HepG2 (cell line): ENCODE measurements around the gene TTLL10. TPM values are rescaled to one million over a fixed set of nuclear protein-coding genes. Genes with fewer than 3 reads are reported as not detected.

Experiments used
- ATF2 ChIP-seq: sonication (generic); formaldehyde crosslinking; IDR thresholded peaks from 2 replicates; pipeline ENCODE4 v1.4.0; 2020; ENCODE audit warnings: missing genetic modification reagents
- ATF5 ChIP-seq: sonication (generic); formaldehyde crosslinking; IDR thresholded peaks from 2 replicates; pipeline ENCODE4 v1.4.0; 2020; ENCODE audit warnings: mild to moderate bottlenecking, low read depth, missing genetic modification reagents
- BCL3 ChIP-seq: sonication (generic); formaldehyde crosslinking; IDR thresholded peaks from 2 replicates; pipeline ENCODE4 v1.5.1; 2020; ENCODE audit warnings: mild to moderate bottlenecking, missing genetic modification reagents, moderate library complexity
- FOXA3 ChIP-seq: IDR thresholded peaks from 2 replicates; pipeline ENCODE4 v1.6.1; 2016; ENCODE audit warnings: missing genetic modification reagents, missing compliant biosample characterization
- GATA4 ChIP-seq: sonication (generic); IDR thresholded peaks from 2 replicates; pipeline ENCODE4 v1.6.1; 2016; ENCODE audit warnings: antibody characterized with exemption, low read depth, borderline replicate concordance
- GATAD1 ChIP-seq: IDR thresholded peaks from 2 replicates; pipeline ENCODE4 v1.6.1; 2016; ENCODE audit warnings: missing genetic modification reagents, missing compliant biosample characterization
- GRHL1 ChIP-seq: sonication (generic); formaldehyde crosslinking; conservative IDR thresholded peaks from 2 replicates; pipeline ENCODE4 v1.8.0; 2022; ENCODE audit warnings: missing genetic modification reagents
- HNRNPUL1 ChIP-seq: fragments of 200-400 bp; formaldehyde crosslinking; IDR thresholded peaks from 2 replicates; pipeline ENCODE4 v1.6.1; 2017; ENCODE audit warnings: low read depth, mild to moderate bottlenecking, low read length, moderate library complexity
- IKZF1 ChIP-seq: fragments of 450-650 bp; IDR thresholded peaks from 2 replicates; pipeline ENCODE4 v1.7.1; 2016
- MAX ChIP-seq: IDR thresholded peaks from 2 replicates; pipeline ENCODE4 v1.6.1; 2012; ENCODE audit warnings: inconsistent platforms
- MED1 ChIP-seq: sonication (generic); formaldehyde crosslinking; IDR thresholded peaks from 2 replicates; pipeline ENCODE4 v1.4.0; 2020; ENCODE audit warnings: missing genetic modification reagents
- NFIB ChIP-seq: sonication (generic); formaldehyde crosslinking; IDR thresholded peaks from 2 replicates; pipeline ENCODE4 v1.9.0; 2021; ENCODE audit warnings: missing genetic modification reagents, mild to moderate bottlenecking, borderline replicate concordance
- RORA ChIP-seq: sonication (generic); formaldehyde crosslinking; IDR thresholded peaks from 2 replicates; pipeline ENCODE4 v1.5.0; 2020; ENCODE audit warnings: mild to moderate bottlenecking, missing genetic modification reagents, moderate library complexity
- SAP130 ChIP-seq: IDR thresholded peaks from 2 replicates; pipeline ENCODE4 v1.6.1; 2016; ENCODE audit warnings: low read depth
- ZBTB2 ChIP-seq: sonication (generic); formaldehyde crosslinking; IDR thresholded peaks from 2 replicates; pipeline ENCODE4 v1.8.0; 2022; ENCODE audit warnings: low read depth, missing genetic modification reagents
- ZBTB38 ChIP-seq: sonication (generic); formaldehyde crosslinking; IDR thresholded peaks from 2 replicates; pipeline ENCODE4 v1.5.1; 2020; ENCODE audit warnings: mild to moderate bottlenecking, missing genetic modification reagents
- ZFP91 ChIP-seq: sonication (generic); formaldehyde crosslinking; IDR thresholded peaks from 2 replicates; pipeline ENCODE4 v1.9.0; 2022; ENCODE audit warnings: missing genetic modification reagents, mild to moderate bottlenecking, borderline replicate concordance
- ZNF124 ChIP-seq: sonication (generic); formaldehyde crosslinking; IDR thresholded peaks from 2 replicates; pipeline ENCODE4 v1.4.0; 2020; ENCODE audit warnings: missing genetic modification reagents
- ZNF589 ChIP-seq: sonication (generic); formaldehyde crosslinking; conservative IDR thresholded peaks from 2 replicates; pipeline ENCODE4 v1.8.0; 2022; ENCODE audit warnings: mild to moderate bottlenecking, moderate library complexity, missing genetic modification reagents
- ZNF674 ChIP-seq: sonication (generic); formaldehyde crosslinking; IDR thresholded peaks from 2 replicates; pipeline ENCODE4 v1.5.0; 2020; ENCODE audit warnings: low read depth, mild to moderate bottlenecking, missing genetic modification reagents
- ZNF782 ChIP-seq: sonication (generic); formaldehyde crosslinking; IDR thresholded peaks from 2 replicates; pipeline ENCODE4 v1.4.0; 2020; ENCODE audit warnings: missing genetic modification reagents, mild to moderate bottlenecking, borderline replicate concordance
- polyA plus RNA-seq, 8 experiments: library from polyadenylated mRNA; depleted of rRNA in 3 of 8; stranded (reverse) in 7 of 8; unstranded in 1 of 8; fragments of >200 nt; fragmentation: Illumina TruSeq in 4 of 8; extraction: Trizol in 4 of 8; gene quantifications; 2 replicates each; pipeline versions ENCODE4 v1.2.1 to v1.2.3, GENCODE V29; 2011 to 2016; ENCODE audit warnings: low read depth in 4 of 8, missing spikeins in 1 of 8, mixed read lengths in 1 of 8; ENCODE audit not compliant: insufficient read depth in 1 of 8
- total RNA-seq, 5 experiments: library from RNA; depleted of rRNA; stranded (reverse); fragments of >200 nt; fragmentation: Illumina TruSeq; extraction: Trizol; gene quantifications; 2 replicates each; pipeline ENCODE4 v1.2.3, GENCODE V29; 2016; ENCODE audit warnings: low read depth in 1 of 5

TTLL10 gene
- total and polyA plus RNA-seq, 2 of the 13 experiments (the other 11 are each of a cell fraction or from before 2014, with no cell fraction given) = not detected

GRCh38 chr1:1168451-1169411 is 4.9 kb upstream of the TTLL10 start (continued):
- TF ChIP-seq ZNF782 (CRISPR knock-in tag) = no peak
- TF ChIP-seq ATF5 = no peak
- TF ChIP-seq ZBTB2 (CRISPR knock-in tag) = no peak
- TF ChIP-seq GATA4 = no peak
- peak; percentile 45; the same call in 1 of the 2 replicates for TF ChIP-seq SAP130 (CRISPR knock-in tag)
- no peak for TF ChIP-seq NFIB (CRISPR knock-in tag)
- no peak for TF ChIP-seq ZNF124 (CRISPR knock-in tag)
- TF ChIP-seq ZNF674 (CRISPR knock-in tag) = no peak
- TF ChIP-seq MAX = no peak
- TF ChIP-seq RORA = no peak
- TF ChIP-seq GATAD1 (CRISPR knock-in tag) = no peak
- no peak for TF ChIP-seq GRHL1 (CRISPR knock-in tag)
- no peak for TF ChIP-seq ATF2
- peak; percentile 58; the same call in 1 of the 2 replicates for TF ChIP-seq ZBTB38
- TF ChIP-seq FOXA3 (CRISPR knock-in tag) = no peak
- TF ChIP-seq ZFP91 = no peak
- peak; percentile 92 for TF ChIP-seq HNRNPUL1
- no peak for TF ChIP-seq ZNF589 (CRISPR knock-in tag)
- TF ChIP-seq BCL3 (CRISPR knock-in tag) = no peak
- TF ChIP-seq MED1 (CRISPR knock-in tag) = no peak
- no peak for TF ChIP-seq IKZF1
